Neuronal stem cell (in vitro differentiated cells): ENCODE measurements around the gene FOXL1.
A peak's percentile ranks its signal among the peaks of the same experiment; 100 is the strongest.

ENCODE experiments used
- DNase-seq: peaks from one replicate; pipeline ENCODE4 v3.0.0-alpha.2; 2013; ENCODE audit warnings: low spot score
- H2AFZ ChIP-seq: one replicate; pipeline ENCODE4 v1.6.1; 2013; ENCODE audit warnings: mild to moderate bottlenecking, low read length, inconsistent platforms
- H2AK5ac ChIP-seq: 2 replicates; pipeline ENCODE4 v1.6.1; 2013; ENCODE audit warnings: low read depth, mild to moderate bottlenecking, inconsistent platforms, low read length, moderate library complexity, mixed read lengths
- H2BK120ac ChIP-seq: 2 replicates; pipeline ENCODE4 v1.6.1; 2013; ENCODE audit warnings: low read depth, mild to moderate bottlenecking, inconsistent platforms, low read length, moderate library complexity, mixed read lengths
- H2BK12ac ChIP-seq: one replicate; pipeline ENCODE4 v1.6.1; 2013; ENCODE audit warnings: low read length, inconsistent platforms
- H2BK15ac ChIP-seq: 2 replicates; pipeline ENCODE4 v1.6.1; 2013; ENCODE audit warnings: mild to moderate bottlenecking, low read length, inconsistent platforms, mixed read lengths
- H2BK5ac ChIP-seq: one replicate; pipeline ENCODE4 v1.6.1; 2013; ENCODE audit warnings: inconsistent platforms, mild to moderate bottlenecking, low read length, moderate library complexity
- H3K14ac ChIP-seq: one replicate; pipeline ENCODE4 v1.6.1; 2013; ENCODE audit warnings: low read length, inconsistent platforms
- H3K18ac ChIP-seq: 2 replicates; pipeline ENCODE4 v1.6.1; 2013; ENCODE audit warnings: low read length, inconsistent platforms
- H3K23ac ChIP-seq: 2 replicates; pipeline ENCODE4 v1.6.1; 2013; ENCODE audit warnings: low read depth, mild to moderate bottlenecking, mixed read lengths, low read length, inconsistent platforms; ENCODE audit not compliant: poor library complexity
- H3K27ac ChIP-seq: replicated peaks from 3 replicates; pipeline ENCODE4 v1.5.1; 2013; ENCODE audit warnings: low read length, inconsistent platforms
- H3K27me3 ChIP-seq, 3 experiments: 2 replicates each; pipeline ENCODE4 v1.6.1; 2013; ENCODE audit warnings: low read length in 3 of 3, mild to moderate bottlenecking in 2 of 3, inconsistent platforms in 1 of 3, low read depth in 1 of 3, mixed read lengths in 1 of 3, moderate library complexity in 1 of 3; ENCODE audit not compliant: control insufficient read depth in 3 of 3, insufficient read depth in 3 of 3
- H3K36me3 ChIP-seq, 2 donors: replicated peaks in 1 of 2; 2 replicates each; pipeline ENCODE4 v1.6.1; 2013; ENCODE audit warnings: low read length in 2 of 2; ENCODE audit not compliant: control insufficient read depth in 2 of 2, insufficient read depth in 2 of 2
- H3K4ac ChIP-seq: 2 replicates; pipeline ENCODE4 v1.6.1; 2013; ENCODE audit warnings: inconsistent platforms, mild to moderate bottlenecking, low read length, moderate library complexity
- H3K4me1 ChIP-seq, 2 donors: 1 replicate in 1 of 2; 2 replicates in 1 of 2; pipeline ENCODE4 v1.6.1; 2013; ENCODE audit warnings: low read length in 2 of 2, low read depth in 1 of 2; ENCODE audit not compliant: control insufficient read depth in 2 of 2, insufficient read depth in 1 of 2
- H3K4me2 ChIP-seq: one replicate; pipeline ENCODE4 v1.6.1; 2013; ENCODE audit warnings: mild to moderate bottlenecking, low read length, inconsistent platforms; ENCODE audit not compliant: insufficient read depth, poor library complexity, severe bottlenecking
- H3K4me3 ChIP-seq, 2 donors: 2 replicates each; pipeline ENCODE4 v1.5.1; 2013; ENCODE audit warnings: low read length in 2 of 2, mild to moderate bottlenecking in 2 of 2, inconsistent platforms in 1 of 2, moderate library complexity in 1 of 2
- H3K79me1 ChIP-seq: one replicate; pipeline ENCODE4 v1.6.1; 2013; ENCODE audit warnings: low read depth, mild to moderate bottlenecking, inconsistent platforms, low read length, moderate library complexity
- H3K9ac ChIP-seq: one replicate; pipeline ENCODE4 v1.6.1; 2013; ENCODE audit warnings: mild to moderate bottlenecking, low read depth, low read length, inconsistent platforms; ENCODE audit not compliant: poor library complexity
- H3K9me3 ChIP-seq, 2 donors: replicated peaks in 1 of 2; 2 replicates each; pipeline versions ENCODE3 to v1.6.1; 2013; ENCODE audit warnings: low read length in 2 of 2, mild to moderate bottlenecking in 2 of 2, inconsistent platforms in 1 of 2, low read depth in 1 of 2, mixed read lengths in 1 of 2, moderate library complexity in 1 of 2; ENCODE audit not compliant: control insufficient read depth in 2 of 2, insufficient read depth in 1 of 2
- H4K8ac ChIP-seq: one replicate; pipeline ENCODE4 v1.6.1; 2013; ENCODE audit warnings: low read depth, mild to moderate bottlenecking, inconsistent platforms, low read length, moderate library complexity
- H4K91ac ChIP-seq: one replicate; pipeline ENCODE4 v1.6.1; 2013; ENCODE audit warnings: low read length, low read depth, mild to moderate bottlenecking, inconsistent platforms; ENCODE audit not compliant: poor library complexity
- WGBS, 2 donors: extraction: QIAGEN DNeasy Blood & Tissue Kit; methylation state at CpG; one replicate each; pipeline ENCODE4 v1.1.7; 2013; ENCODE audit warnings: missing lambda C conversion rate in 2 of 2, mixed read lengths in 1 of 2; ENCODE audit not compliant: insufficient read length in 2 of 2, insufficient replicate concordance in 1 of 2; ENCODE audit errors: extremely low coverage in 2 of 2; 5-methylcytosine and 5-hydroxymethylcytosine counted together

Gene FOXL1

DNA sequence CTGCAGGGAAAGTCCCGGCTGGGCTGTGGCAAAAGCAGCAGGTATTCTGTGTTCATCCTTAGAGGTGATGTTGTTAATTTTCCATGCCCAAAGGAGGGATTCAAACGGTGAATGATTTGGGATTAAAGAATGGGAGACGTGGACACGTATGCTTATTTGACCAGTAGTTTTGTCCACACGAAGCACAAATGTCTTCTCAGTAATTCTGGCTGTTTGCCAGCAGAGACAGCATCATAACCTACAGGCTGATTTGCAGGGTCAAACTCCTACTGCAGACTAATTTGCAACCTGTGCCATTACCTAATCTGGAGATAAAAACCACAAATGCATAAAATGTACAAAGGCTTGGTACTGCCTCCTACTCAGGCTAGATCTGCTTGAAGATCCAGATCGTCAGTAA lies 37.5 kb upstream of the FOXL1 start:
- DNase-seq, result no peak
- H3K79me1 ChIP-seq, result no peaks in the 10 kb centered on the region
- H3K9ac ChIP-seq, result no peak overlapping the region
- WGBS, 2 donors, result no CpG with 5 or more reads among the region's 6 CpGs
- H3K27me3 ChIP-seq, result no peaks in the 10 kb centered on the region
- H2BK12ac ChIP-seq, result no peak overlapping the region
- no peak overlapping the region for H2BK15ac ChIP-seq
- H3K4me3 ChIP-seq, result no peak overlapping the region
- H3K36me3 ChIP-seq, result peaks cover 35 to 94% of the 10 kb centered on the region in 2 donors
- H3K4me1 ChIP-seq, result no peaks in the 10 kb centered on the region
- H3K4me2 ChIP-seq, result no peak overlapping the region
- no peak overlapping the region for H3K14ac ChIP-seq
- no peak overlapping the region for H2BK120ac ChIP-seq
- no peak overlapping the region for H3K27ac ChIP-seq
- H3K4ac ChIP-seq, result no peak overlapping the region
- H3K18ac ChIP-seq, result no peak overlapping the region
- H2BK5ac ChIP-seq, result no peak overlapping the region
- H3K9me3 ChIP-seq, result peaks cover 0 to 3% of the 10 kb centered on the region in 2 donors
- H2AFZ ChIP-seq, result no peak overlapping the region
- H4K8ac ChIP-seq, result no peak overlapping the region
- H3K23ac ChIP-seq, result no peak overlapping the region
- no peak overlapping the region for H2AK5ac ChIP-seq
- no peak overlapping the region for H4K91ac ChIP-seq

DNA sequence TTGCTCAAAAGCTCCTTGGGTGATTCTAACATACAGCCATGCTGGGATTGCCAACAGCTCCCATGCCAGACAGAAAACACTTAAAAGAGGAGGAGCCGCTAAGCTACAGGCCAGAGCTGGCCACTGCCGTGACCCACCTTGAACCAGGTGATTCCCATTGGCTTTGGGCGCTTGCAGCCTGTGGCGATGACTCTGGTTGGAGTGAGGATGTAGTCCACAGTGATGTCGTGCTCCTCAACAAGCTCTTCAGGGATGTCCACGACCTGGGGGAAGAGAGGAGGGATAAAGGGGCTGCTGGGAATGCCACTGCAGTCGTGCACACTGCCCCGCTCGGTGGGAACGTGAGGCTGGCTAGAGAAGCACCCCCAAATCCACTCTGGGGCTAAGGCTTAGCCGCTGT lies 36.8 kb upstream of the FOXL1 start:
- Histone ChIP-seq H3K14ac (no peak overlapping the region), H2AFZ (no peak overlapping the region), H3K4ac (no peak overlapping the region), H3K9ac (no peak overlapping the region), H4K91ac (no peak overlapping the region), H3K23ac (no peak overlapping the region), H2BK12ac (no peak overlapping the region), H4K8ac (no peak overlapping the region), H3K4me1 (no peaks in the 10 kb centered on the region), H3K27me3 (no peaks in the 10 kb centered on the region), H3K4me3 (peak overlapping the region in 1 of 2 donors; percentile 29), H2AK5ac (no peak overlapping the region), H3K9me3 (peaks cover 0 to 3% of the 10 kb centered on the region in 2 donors), H3K4me2 (no peak overlapping the region), H3K18ac (no peak overlapping the region), H3K36me3 (peaks cover 35 to 95% of the 10 kb centered on the region in 2 donors), H2BK5ac (no peak overlapping the region), H2BK15ac (no peak overlapping the region), H2BK120ac (no peak overlapping the region), H3K27ac (no peak overlapping the region), H3K79me1 (no peaks in the 10 kb centered on the region)
- no peak for DNase-seq
- no CpG with 5 or more reads among the region's 11 CpGs for whole genome bisulfite sequencing, 2 donors

DNA sequence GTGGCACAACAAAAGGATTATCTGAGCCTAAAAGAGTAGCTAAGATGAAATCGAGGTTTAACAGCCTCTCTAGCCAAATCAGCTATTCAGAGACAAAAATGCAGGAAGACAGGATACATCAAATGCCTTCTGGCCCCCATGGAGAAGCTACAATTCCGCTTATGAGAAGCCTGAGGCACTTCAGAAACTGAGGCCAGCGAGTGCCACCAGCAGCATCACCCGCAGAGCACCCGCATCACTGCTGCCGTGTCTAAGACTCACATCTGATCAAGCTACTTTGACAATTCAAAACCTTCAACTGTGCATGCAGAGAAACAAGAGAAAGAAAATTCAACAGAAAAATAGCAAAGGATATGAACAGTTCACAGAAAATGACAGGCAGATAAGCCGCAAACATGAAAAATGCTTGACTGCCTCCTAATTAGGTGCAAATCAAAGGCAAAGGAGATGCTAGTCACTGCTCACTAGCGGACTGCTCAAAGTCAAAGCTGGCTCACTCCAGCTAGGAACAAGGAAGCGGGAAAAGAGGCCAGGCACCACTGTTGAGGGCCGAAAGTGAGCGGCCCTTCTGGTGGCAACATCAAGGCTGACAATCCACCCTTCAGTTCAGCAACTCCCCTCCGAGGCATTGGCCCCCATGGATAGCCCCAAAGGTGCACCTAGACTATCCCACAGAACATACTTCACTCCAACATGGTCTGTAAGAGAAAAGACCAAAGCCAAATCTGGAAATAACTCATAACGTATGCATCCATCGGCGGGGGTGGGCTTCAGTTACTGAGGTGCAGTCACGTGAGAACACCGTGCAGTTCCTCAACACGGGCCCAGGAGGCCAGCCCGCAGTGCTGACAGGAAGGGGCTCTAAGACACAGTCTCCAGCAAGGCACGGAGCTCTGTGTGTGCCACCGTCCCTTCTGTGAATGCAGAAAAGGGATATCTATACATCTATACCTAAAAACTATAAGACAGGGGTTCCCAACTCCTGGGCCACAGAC lies 35.3 kb upstream of the FOXL1 start:
- H4K91ac ChIP-seq, result no peak overlapping the region
- no peaks in the 10 kb centered on the region for H3K9me3 ChIP-seq
- H3K27me3 ChIP-seq, result no peaks in the 10 kb centered on the region
- no peak overlapping the region for H3K14ac ChIP-seq
- H3K18ac ChIP-seq, result no peak overlapping the region
- H3K4me3 ChIP-seq, result no peak overlapping the region
- peak overlapping the region; percentile 17 for H3K23ac ChIP-seq
- no peak overlapping the region for H3K9ac ChIP-seq
- H3K4ac ChIP-seq, result no peak overlapping the region
- no peak overlapping the region for H2AK5ac ChIP-seq
- no peak for DNase-seq
- H2BK120ac ChIP-seq, result no peak overlapping the region
- H2BK12ac ChIP-seq, result no peak overlapping the region
- peaks cover 33 to 95% of the 10 kb centered on the region in 2 donors for H3K36me3 ChIP-seq
- no peaks in the 10 kb centered on the region for H3K79me1 ChIP-seq
- no CpG with 5 or more reads among the region's 21 CpGs for WGBS, 2 donors
- no peak overlapping the region for H3K27ac ChIP-seq
- H3K4me2 ChIP-seq, result no peak overlapping the region
- no peak overlapping the region for H2BK5ac ChIP-seq
- no peak overlapping the region for H4K8ac ChIP-seq
- no peak overlapping the region for H2BK15ac ChIP-seq
- no peaks in the 10 kb centered on the region for H3K4me1 ChIP-seq
- no peak overlapping the region for H2AFZ ChIP-seq

DNA sequence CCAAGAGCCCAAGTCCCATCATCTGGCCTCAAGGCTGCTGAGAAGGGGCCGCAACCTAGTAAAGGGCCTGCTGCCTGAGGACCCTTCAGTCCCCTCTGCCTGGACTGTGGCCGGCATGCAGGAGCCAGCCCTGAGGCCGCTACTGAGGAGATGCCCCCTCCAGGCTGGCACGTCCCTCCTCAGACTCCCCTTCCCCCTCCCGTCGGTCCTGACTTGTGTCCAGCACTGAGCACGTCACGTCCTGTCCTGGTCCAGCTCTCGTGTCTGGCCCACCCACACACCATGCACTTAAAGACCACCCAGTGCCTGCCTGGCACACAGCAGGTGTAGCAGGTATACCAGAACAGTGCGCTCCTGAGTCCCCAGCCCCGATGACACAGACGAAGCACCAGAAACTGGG lies 32.9 kb upstream of the FOXL1 start:
- no peak overlapping the region for H2AK5ac ChIP-seq
- H2AFZ ChIP-seq, result no peak overlapping the region
- no peak overlapping the region for H3K4me3 ChIP-seq
- no peak overlapping the region for H4K91ac ChIP-seq
- H2BK120ac ChIP-seq, result no peak overlapping the region
- WGBS, 2 donors, result no CpG with 5 or more reads among the region's 12 CpGs
- H2BK12ac ChIP-seq, result no peak overlapping the region
- no peaks in the 10 kb centered on the region for H3K4me1 ChIP-seq
- no peak overlapping the region for H3K14ac ChIP-seq
- peaks cover 30 to 91% of the 10 kb centered on the region in 2 donors for H3K36me3 ChIP-seq
- no peak overlapping the region for H2BK15ac ChIP-seq
- no peak overlapping the region for H2BK5ac ChIP-seq
- H3K4ac ChIP-seq, result no peak overlapping the region
- H3K9ac ChIP-seq, result peak overlapping the region; percentile 14
- no peak overlapping the region for H3K18ac ChIP-seq
- H3K27me3 ChIP-seq, result no peaks in the 10 kb centered on the region
- no peak overlapping the region for H3K4me2 ChIP-seq
- no peaks in the 10 kb centered on the region for H3K9me3 ChIP-seq
- H4K8ac ChIP-seq, result no peak overlapping the region
- H3K27ac ChIP-seq, result no peak overlapping the region
- DNase-seq, result no peak
- H3K79me1 ChIP-seq, result no peaks in the 10 kb centered on the region
- H3K23ac ChIP-seq, result peak overlapping the region; percentile 32
